ENCODE measurements around the gene SH3PXD2B. TPM values are rescaled to one million over a fixed set of nuclear protein-coding genes. Genes with fewer than 3 reads are reported as not detected.

Gene SH3PXD2B
- polyA plus RNA-seq, 6 donors from 2014 or later: not detected

- ATAC-seq (ENCODE audit: low read depth in 2 of 2) (no peak), DNase-seq (no peak)
- H3K36me3 Mint-ChIP-seq: no peaks in the 10 kb centered on the region
- no peaks in the 10 kb centered on the region for H3K9me3 Mint-ChIP-seq
- no peaks in the 10 kb centered on the region for H3K4me1 Mint-ChIP-seq
- peak overlapping the region in 1 of 6 donors; percentile 22 for H3K27ac Mint-ChIP-seq
- H3K4me3 Mint-ChIP-seq: no peak overlapping the region
- peaks cover 28 to 50% (median 45%) of the 10 kb centered on the region in 3 donors for H3K27me3 Mint-ChIP-seq
Observed at GRCh38 chr5:172444626-172445365, 9.5 kb downstream of the SH3PXD2B start.

DNA sequence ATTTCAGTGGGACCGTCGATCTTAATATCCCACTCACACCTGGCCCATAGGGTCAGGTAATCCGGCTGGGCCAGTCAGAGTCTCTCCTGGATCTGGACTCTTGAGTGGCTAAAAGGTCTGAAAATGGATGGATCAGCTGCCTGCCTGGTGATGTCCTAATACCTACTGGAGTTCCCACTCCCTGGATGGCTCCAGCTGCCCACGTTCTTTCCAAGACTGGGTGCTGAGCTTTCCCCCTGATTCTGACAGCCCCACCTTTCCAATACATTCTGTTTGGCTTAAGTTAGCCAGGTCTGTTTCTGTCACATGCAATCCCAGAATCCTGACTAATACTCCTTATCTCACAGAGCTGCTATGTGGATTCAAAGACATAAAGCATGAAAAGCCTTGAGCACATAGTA lies 10.2 kb downstream of the SH3PXD2B start:
- ATAC-seq (ENCODE audit: low read depth in 2 of 2): no peak
- Mint-ChIP-seq H3K36me3 (no peaks in the 10 kb centered on the region), H3K4me3 (no peak overlapping the region), H3K27ac (no peak overlapping the region), H3K9me3 (no peaks in the 10 kb centered on the region), H3K4me1 (no peaks in the 10 kb centered on the region), H3K27me3 (peaks cover 21 to 45% (median 44%) of the 10 kb centered on the region in 3 donors)
- no peak for DNase-seq

DNA sequence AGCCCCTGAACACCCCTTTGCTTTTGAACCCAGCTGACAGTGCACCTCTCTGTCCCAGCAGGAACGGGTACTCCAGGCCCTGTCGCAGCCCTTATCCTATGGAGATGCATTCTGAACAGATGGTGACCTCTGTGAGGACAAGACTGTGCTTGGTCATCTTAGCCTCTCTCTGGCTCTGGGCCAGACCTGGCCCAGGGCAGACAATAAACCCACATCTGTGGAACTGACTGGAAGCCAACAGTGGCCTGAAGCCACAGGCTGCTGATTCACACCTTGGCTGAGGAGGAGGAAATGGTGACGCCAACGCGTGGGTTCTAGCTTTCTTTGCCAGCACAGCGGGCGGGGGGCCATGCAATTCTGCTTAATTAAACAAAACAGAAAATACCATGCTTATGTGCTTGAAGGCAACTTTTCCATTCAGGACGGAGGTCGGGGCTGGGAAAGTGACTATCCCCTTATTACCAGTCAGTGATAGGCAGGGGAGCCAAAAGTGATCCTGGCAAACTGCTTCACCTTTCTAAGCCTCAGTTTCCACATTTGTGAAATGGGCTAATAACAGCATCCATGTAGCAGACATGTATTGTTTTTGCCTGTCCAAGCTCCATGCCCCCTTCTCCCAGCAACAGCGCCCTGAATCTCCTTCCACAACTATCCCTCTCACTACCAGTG lies 10.8 kb downstream of the SH3PXD2B start:
- Mint-ChIP-seq H3K36me3 (no peaks in the 10 kb centered on the region), H3K4me1 (no peaks in the 10 kb centered on the region), H3K9me3 (no peaks in the 10 kb centered on the region), H3K27me3 (peaks cover 21 to 45% (median 39%) of the 10 kb centered on the region in 3 donors), H3K4me3 (no peak overlapping the region), H3K27ac (peak overlapping the region in 2 of 6 donors; percentile 26 to 44)
- no peak for DNase-seq
- no peak for ATAC-seq (ENCODE audit: low read depth in 2 of 2)

GRCh38 chr5:172442592-172442991 lies 11.7 kb downstream of the SH3PXD2B start:
- no peak overlapping the region for H3K4me3 Mint-ChIP-seq
- H3K27ac Mint-ChIP-seq: no peak overlapping the region
- ATAC-seq (ENCODE audit: low read depth in 2 of 2) (no peak), DNase-seq (no peak)
- H3K27me3 Mint-ChIP-seq: peaks cover 16 to 44% (median 33%) of the 10 kb centered on the region in 3 donors
- no peaks in the 10 kb centered on the region for H3K4me1 Mint-ChIP-seq
- H3K9me3 Mint-ChIP-seq: no peaks in the 10 kb centered on the region
- no peaks in the 10 kb centered on the region for H3K36me3 Mint-ChIP-seq

DNA sequence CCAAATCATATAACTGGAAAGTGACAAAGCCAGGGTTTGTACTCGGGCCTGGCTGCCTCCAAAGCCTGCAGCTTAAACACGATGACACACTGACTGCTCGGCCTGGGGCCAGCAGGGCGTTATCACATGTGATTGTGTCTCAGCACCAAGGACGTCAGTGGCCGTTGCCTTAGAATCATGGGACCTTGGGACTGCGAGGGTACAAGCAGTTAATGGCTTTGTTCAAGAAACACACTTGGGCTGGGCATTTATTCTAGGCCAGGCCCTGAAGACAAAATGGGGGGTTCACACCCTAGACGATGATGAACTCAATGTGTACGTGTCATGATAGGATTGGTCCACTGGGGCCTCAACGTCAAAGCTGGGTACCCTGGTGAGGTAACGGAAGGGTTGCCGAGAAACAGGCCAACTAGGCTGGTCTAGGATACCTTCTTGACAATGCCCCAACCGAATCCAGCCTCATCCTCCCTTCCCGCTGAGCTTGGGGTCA lies 13.0 kb downstream of the SH3PXD2B start:
- no peaks in the 10 kb centered on the region for H3K36me3 Mint-ChIP-seq
- no peaks in the 10 kb centered on the region for H3K4me1 Mint-ChIP-seq
- DNase-seq (no peak), ATAC-seq (ENCODE audit: low read depth in 2 of 2) (no peak)
- H3K27me3 Mint-ChIP-seq: peaks cover 21 to 43% (median 28%) of the 10 kb centered on the region in 3 donors
- no peak overlapping the region for H3K4me3 Mint-ChIP-seq
- no peak overlapping the region for H3K27ac Mint-ChIP-seq
- H3K9me3 Mint-ChIP-seq: no peaks in the 10 kb centered on the region

DNA sequence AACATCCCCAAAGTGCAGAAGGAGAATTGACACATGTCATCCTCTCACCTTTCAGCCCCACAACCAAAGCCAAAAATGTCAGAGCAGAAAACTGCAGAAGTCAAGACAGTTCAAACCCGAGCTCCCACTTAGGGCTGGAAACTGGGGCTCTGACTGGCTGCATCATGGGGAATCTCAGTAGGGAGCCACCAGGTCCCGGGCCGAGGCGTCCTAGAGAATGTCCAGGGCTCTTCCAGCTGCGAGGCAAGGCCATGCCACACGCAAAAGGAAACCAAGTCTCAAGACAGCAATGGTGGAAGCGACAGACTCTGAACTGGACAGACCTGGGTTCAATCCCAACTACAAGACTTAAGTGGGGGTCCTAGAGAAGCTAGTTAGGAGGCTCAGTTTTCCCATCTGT lies 13.8 kb downstream of the SH3PXD2B start:
- Mint-ChIP-seq H3K4me3 (no peak overlapping the region), H3K27me3 (peaks cover 20 to 38% (median 25%) of the 10 kb centered on the region in 3 donors), H3K4me1 (no peaks in the 10 kb centered on the region), H3K27ac (peak overlapping the region in 1 of 6 donors; percentile 64), H3K36me3 (no peaks in the 10 kb centered on the region), H3K9me3 (no peaks in the 10 kb centered on the region)
- no peak for ATAC-seq (ENCODE audit: low read depth in 2 of 2)
- no peak for DNase-seq

GRCh38 chr5:172439785-172440477 lies 14.4 kb downstream of the SH3PXD2B start:
- H3K27ac Mint-ChIP-seq: peak overlapping the region in 1 of 6 donors; percentile 64
- H3K4me1 Mint-ChIP-seq: no peaks in the 10 kb centered on the region
- DNase-seq (no peak), ATAC-seq (ENCODE audit: low read depth in 2 of 2) (no peak)
- no peaks in the 10 kb centered on the region for H3K9me3 Mint-ChIP-seq
- H3K27me3 Mint-ChIP-seq: peaks cover 17 to 32% (median 19%) of the 10 kb centered on the region in 3 donors
- no peak overlapping the region for H3K4me3 Mint-ChIP-seq
- H3K36me3 Mint-ChIP-seq: no peaks in the 10 kb centered on the region

GRCh38 chr5:172438319-172438668 lies 16.0 kb downstream of the SH3PXD2B start:
- peaks cover 3 to 20% (median 9%) of the 10 kb centered on the region in 3 donors for H3K27me3 Mint-ChIP-seq
- no peaks in the 10 kb centered on the region for H3K36me3 Mint-ChIP-seq
- ATAC-seq (ENCODE audit: low read depth in 2 of 2) (no peak), DNase-seq (no peak)
- H3K27ac Mint-ChIP-seq: no peak overlapping the region
- no peaks in the 10 kb centered on the region for H3K9me3 Mint-ChIP-seq
- H3K4me3 Mint-ChIP-seq: no peak overlapping the region
- no peaks in the 10 kb centered on the region for H3K4me1 Mint-ChIP-seq

DNA sequence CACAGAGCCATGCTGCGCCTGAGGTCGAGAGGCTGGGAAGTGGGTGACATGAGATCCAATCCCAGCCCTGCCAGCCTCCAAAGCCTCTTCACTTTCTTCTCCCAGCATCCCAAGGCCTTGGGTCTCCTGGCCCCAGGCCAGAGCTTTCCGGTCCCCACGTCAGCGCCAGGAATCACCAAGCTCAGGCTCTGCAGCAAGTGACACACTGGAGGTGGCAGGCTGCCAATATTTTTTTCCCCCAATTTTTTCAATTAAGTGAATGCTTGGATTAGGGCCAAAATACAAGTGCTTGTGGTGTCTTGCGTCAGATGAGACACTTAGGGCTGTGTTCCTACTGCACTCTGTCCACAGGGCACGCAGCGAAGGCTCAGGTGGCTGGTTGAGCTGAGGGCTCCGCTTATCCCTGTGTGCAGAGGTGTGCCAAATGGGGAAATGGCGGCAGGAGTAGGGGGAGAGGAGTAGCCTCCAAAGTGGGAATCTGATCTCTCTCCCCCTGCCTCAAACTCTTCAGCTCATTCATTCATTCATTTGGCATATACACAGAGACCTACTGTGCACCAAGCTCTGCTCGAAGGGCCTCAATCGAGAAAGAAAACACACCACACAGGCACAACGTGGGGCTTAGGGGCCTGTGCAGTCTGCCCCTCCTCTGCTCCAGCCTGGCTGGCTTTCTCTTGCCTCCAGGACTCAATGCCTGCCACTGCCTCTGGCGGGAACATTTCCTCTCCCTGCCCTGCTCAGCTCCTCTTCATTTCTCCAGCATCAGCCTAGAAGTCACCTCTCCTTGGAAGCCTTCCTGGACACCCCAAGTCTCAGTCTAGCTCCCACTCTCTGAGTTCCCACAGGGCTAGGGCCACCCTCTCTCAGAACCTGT lies 16.6 kb downstream of the SH3PXD2B start:
- H3K36me3 Mint-ChIP-seq: no peaks in the 10 kb centered on the region
- peaks cover 0 to 18% (median 4%) of the 10 kb centered on the region in 3 donors for H3K27me3 Mint-ChIP-seq
- H3K27ac Mint-ChIP-seq: no peak overlapping the region
- H3K9me3 Mint-ChIP-seq: no peaks in the 10 kb centered on the region
- DNase-seq (no peak), ATAC-seq (ENCODE audit: low read depth in 2 of 2) (no peak)
- H3K4me1 Mint-ChIP-seq: no peaks in the 10 kb centered on the region
- no peak overlapping the region for H3K4me3 Mint-ChIP-seq

DNA sequence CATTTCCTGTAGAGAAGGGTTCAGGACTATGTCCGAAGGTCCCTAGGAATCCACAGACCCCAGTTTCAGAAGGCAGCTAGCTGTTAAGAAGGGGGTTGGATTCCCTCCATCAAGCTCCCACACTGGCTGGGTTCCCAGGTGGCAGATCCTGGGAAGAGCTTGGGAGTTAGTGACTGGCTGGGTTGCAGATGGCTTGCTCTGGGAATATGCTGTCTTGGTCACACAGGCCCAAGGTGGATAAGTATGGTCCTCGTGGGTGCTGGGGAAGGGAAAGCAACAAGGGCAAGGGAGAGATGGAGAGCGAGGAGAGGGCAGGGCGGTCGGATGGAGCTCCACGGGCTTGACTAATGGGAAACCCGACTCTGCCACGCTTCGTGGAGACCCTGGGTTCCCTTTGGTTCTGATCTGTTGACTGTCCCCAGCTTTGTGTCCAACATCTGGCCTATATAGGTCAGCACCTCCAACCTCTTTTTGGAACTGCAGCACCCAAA lies 17.4 kb downstream of the SH3PXD2B start:
- H3K9me3 Mint-ChIP-seq: no peaks in the 10 kb centered on the region
- H3K27ac Mint-ChIP-seq: no peak overlapping the region
- ATAC-seq (ENCODE audit: low read depth in 2 of 2): no peak
- H3K4me1 Mint-ChIP-seq: no peaks in the 10 kb centered on the region
- peaks cover 0 to 18% (median 4%) of the 10 kb centered on the region in 3 donors for H3K27me3 Mint-ChIP-seq
- DNase-seq: no peak
- no peak overlapping the region for H3K4me3 Mint-ChIP-seq
- H3K36me3 Mint-ChIP-seq: no peaks in the 10 kb centered on the region

- no peak overlapping the region for H3K4me3 Mint-ChIP-seq
- peaks cover 0 to 18% (median 8%) of the 10 kb centered on the region in 3 donors for H3K27me3 Mint-ChIP-seq
- DNase-seq (no peak), ATAC-seq (ENCODE audit: low read depth in 2 of 2) (no peak)
- no peaks in the 10 kb centered on the region for H3K36me3 Mint-ChIP-seq
- no peaks in the 10 kb centered on the region for H3K4me1 Mint-ChIP-seq
- no peak overlapping the region for H3K27ac Mint-ChIP-seq
- H3K9me3 Mint-ChIP-seq: no peaks in the 10 kb centered on the region
Observed at GRCh38 chr5:172436078-172436878, 18.0 kb downstream of the SH3PXD2B start.

GRCh38 chr5:172435362-172436077 lies 18.8 kb downstream of the SH3PXD2B start:
- no peaks in the 10 kb centered on the region for H3K9me3 Mint-ChIP-seq
- no peak for ATAC-seq (ENCODE audit: low read depth in 2 of 2)
- H3K4me1 Mint-ChIP-seq: no peaks in the 10 kb centered on the region
- no peak overlapping the region for H3K4me3 Mint-ChIP-seq
- peaks cover 0 to 18% (median 8%) of the 10 kb centered on the region in 3 donors for H3K27me3 Mint-ChIP-seq
- no peaks in the 10 kb centered on the region for H3K36me3 Mint-ChIP-seq
- no peak for DNase-seq
- H3K27ac Mint-ChIP-seq: no peak overlapping the region

Measured in naive B cell (primary cell).